GM19351 (cell line): ENCODE data around the gene SMC6.
A peak's percentile ranks its signal among the peaks of the same experiment; 100 is the strongest.

Source experiments
- ATAC-seq: cut with Tn5 transposase; IDR thresholded peaks from one replicate; pipeline ENCODE4 v1.9.1; 2021; ENCODE audit warnings: mild to moderate bottlenecking, moderate library complexity; ENCODE audit not compliant: unreplicated experiment

SMC6 gene

DNA sequence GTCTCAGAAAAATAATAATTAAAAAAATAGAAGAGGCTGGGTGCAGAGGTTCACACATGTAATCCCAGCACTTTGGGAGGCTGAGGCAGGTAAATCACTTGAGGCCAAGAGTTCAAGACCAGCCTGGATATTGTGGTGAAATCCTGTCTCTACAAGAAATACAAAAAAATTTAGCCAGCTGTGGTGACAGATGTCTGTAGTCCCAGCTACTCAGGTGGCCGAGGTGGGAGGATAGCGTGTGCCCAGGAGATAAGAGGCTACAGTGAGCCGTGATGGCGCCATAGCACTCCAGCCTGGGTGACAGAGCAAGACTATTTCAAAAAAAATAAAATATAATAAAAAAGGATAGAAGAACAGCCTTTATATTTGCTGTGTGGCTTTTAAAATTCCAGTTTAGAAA is 35.9 kb downstream of the SMC6 start:
- no peak for ATAC-seq

DNA sequence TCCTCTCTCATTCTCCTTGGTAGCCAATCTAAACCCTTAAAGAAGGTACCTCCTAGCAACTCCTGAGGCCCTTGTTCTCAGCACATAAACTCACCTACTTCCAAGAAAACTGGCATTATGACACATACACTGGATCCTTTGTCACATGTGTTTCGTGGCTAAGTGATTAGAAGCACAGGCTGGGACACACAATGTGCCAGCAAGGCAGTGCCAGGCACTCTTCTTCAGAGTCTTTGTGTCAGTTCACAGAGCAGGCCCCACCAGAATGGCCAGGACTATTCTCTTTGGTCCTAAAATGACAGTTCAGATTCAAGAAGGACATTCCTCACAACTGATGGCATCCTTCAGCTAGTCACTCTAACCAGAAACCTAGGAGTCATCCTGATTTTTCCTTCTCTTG is 40.3 kb downstream of the SMC6 start:
- no peak for ATAC-seq

DNA sequence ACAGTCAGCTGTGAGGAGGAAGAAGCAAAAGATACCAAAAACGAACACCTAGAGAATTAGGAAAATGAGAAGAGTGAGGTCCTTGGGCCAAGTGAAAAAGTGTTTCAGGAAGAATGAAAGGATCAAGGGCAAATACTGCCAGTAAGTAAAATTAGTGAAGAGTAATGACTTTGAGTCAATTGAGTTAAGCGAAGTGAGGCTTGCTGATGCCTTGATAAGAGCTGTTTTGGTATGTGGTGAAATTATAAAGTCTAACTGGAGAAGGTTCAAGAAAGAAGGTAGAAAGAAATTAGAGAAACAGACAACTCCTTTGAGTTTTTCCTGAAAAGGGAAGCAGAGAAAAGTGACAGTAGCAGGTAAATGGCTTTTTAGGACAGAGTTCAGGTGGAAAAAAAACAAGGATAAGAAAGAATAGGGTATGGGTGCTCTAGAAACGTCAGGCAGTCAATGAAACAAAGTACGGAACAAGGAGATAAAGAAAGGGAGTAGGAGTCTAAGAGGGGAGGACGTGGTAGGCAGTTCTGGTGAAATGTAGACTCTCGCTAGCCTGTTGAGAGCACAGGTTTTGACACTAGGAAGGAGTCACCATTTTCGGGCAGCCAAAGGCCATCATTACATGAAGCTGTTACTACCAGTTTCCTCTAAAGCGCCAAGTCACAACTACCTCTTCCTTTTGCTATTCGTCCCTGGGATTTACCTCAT is 42.9 kb downstream of the SMC6 start:
- ATAC-seq = no peak

DNA sequence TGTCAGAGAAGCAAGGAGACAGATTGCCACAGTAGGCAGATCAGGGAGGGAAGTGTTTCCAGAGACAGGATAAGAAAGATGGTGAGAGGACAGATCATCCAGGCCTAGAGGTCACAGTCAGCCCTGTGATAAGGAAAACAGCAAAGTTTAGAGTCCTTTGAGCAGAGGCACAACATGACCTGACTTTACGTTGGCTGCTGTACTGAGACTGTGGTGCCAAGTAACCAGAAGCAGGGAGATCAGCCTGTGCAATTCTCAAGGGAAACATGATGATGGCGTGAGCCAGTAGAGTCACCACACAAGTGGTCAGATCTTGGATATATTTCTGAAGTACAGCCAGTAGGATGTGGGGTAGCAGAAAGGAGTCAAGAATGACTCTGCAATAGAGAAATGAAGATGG is 43.7 kb downstream of the SMC6 start:
- ATAC-seq = no peak

DNA sequence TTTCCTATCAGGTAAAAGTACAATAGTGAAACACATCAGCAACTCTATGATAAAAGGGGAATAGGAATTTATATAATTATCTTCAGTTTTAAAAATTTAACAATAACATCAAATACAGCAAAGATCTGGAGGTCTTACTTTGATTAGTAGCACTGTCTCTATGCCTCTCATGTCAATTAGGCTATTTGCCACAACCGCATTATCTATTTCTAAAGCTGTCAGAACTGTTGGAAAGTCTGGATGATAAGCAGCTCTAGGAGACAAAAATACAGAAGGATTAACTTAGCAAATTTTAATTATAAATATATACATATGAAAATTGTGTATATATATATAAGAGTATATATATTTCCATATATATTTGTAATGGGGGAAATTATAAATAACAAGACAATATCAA is 45.1 kb downstream of the SMC6 start:
- ATAC-seq = no peak

DNA sequence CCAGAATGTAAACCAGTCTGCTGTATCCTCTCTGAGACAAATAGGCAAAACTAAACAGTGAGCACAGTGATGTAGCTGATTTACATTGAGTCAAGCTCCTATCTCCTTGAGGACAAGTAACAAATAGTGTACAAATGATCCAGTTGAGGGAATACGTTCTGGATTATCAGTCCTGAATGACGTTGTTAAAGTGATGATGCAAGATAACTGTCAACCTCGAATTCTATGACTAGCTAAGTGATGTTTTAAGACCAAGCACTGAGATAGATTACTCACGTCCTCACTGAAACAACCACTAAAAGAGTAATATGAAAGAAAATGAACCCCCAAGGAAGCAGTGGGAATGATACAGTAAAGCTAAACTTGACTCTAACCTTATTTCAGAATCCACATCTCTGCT is 46.8 kb downstream of the SMC6 start:
- ATAC-seq = no peak

DNA sequence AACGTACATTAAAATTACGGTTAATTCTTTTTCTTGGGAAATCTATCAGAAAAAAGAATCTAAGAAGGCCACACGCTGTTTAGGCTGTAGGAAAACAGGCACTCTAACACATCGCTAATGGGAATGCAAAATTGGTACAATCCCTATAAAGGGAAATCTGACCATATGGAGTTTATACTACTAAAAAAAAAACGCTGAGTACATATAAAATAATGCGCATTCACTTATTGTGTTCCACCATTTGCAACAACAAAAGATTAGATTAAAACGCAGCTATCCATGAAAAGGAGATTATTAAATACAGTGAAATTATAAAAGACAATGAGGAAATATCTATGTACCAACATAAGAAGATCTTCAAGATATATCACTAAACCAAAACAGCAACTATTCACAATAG is 62.8 kb downstream of the SMC6 start:
- no peak for ATAC-seq

DNA sequence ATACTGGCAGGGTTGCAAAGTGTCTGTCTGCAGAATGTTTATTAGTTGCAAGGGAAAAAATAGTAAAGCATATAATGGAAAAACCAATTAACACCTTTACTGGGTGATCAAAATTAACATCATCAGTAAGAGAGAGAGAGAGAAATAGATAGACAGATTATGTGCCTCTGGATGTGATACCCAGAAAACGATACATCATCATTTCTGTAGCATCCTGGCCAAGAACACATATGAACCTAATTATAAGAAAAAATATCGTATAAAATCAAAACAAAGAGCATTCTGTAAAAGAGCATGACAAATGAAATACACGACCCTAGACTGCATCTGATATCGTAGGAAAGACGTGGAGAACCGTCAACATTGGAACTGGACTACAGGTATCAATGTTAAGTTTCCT is 64.6 kb downstream of the SMC6 start:
- ATAC-seq = no peak

DNA sequence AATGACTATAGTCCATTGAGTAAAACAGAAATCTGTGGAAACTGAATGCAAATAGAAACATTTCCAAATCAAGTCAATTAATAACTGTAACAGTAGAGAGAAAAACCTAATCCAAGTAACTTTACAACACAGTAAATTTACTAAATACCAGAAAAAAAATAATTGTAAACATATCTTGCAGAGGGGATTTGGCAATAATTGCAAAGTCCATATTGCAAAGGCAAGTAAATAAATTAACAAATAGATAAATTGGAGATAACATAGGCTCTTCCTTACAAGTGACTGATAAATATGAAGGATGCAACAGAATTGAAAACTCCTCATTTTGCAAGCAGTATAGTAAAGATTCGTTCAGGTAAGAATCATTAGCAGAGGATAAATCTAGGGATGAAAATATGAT is 65.0 kb downstream of the SMC6 start:
- no peak for ATAC-seq

DNA sequence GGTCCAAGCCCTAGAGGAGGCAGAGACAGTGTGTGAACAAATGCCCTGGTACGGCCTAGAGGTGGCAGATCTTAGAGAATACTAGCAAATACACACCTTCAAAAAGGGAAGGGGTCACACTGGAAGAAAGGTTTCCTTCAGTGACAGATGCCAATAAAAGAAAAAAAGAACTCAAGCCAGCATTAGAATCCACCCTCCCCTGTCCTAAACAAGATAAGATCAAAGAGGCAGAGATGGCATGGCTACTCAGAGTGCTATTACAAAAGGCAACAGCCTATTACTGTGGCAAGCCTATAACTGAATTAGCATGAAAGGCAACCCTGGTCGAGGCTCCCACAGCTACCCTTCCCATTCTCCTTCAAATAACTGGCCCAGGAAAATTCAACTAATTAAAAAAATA is 69.6 kb downstream of the SMC6 start:
- no peak for ATAC-seq

DNA sequence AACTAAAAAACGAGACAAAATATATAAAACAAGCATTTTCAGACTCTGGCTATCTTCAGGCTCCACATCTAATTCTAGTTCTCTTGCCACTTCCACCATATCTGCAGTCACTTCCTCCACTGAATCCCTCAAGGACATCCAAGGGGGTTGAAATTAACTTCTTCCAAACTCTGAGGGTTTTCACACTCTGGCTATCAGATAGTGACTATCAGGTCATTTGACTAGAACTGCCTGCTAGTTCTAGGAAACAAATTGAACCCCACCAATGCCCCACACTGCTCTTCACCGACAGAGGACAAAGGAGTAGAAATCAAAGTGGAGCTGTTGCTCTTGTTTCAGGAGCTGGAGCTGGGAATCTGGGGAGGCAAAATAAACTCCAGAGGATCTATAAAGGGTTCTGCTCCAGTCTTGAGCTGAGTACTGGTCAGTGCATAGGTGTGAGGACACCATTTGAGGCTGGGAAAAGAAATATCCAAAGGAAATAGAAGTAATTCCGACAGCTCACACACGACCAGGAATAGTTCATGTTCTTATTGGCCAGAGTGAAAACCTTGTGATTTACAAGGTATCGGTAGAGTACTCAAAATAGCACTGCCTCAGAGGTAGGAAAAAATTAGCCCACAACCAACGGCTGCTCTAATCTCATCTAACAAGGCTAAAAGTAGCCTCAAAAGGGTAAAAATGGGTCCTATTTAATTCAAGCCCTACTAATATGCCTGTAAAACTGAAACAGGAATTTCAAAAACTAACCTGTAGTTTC is 71.3 kb downstream of the SMC6 start:
- ATAC-seq = no peak

DNA sequence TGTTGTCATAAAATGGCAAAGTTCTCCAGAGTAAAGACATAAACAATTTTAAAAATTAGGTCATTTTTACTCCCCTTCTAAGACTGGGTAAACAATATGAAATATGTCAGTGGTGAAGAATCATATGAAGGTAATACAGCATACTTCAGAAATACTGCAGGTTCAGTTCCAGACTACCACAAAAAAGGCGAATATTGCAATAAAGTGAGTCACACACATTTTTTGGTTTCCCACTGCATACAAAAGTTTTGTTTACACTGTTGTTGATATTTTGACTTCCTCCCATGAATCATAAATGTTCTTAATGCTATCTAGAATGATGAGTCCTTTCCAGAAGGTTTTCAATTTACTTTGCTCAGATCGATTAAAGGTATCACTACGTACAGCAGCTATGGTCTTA is 73.5 kb downstream of the SMC6 start:
- ATAC-seq = no peak

DNA sequence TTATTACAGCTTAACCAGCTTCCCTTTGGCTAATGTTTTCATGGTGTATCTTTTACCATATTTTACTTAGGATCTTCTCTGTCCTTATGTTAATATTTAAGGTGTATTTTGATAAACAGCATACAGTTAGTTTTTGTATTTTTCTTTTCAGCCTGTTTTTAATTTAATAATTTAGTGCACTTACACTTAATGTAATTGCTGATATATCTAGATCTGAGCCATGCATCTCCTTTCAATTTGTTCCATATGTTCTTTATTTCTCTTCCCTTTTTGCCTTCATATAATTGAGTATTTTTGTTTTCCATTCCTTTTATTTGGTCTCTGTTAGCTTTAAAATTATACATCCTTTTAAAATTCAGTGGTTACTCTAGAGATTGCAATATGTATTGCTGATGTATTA is 78.8 kb downstream of the SMC6 start:
- ATAC-seq = no peak

DNA sequence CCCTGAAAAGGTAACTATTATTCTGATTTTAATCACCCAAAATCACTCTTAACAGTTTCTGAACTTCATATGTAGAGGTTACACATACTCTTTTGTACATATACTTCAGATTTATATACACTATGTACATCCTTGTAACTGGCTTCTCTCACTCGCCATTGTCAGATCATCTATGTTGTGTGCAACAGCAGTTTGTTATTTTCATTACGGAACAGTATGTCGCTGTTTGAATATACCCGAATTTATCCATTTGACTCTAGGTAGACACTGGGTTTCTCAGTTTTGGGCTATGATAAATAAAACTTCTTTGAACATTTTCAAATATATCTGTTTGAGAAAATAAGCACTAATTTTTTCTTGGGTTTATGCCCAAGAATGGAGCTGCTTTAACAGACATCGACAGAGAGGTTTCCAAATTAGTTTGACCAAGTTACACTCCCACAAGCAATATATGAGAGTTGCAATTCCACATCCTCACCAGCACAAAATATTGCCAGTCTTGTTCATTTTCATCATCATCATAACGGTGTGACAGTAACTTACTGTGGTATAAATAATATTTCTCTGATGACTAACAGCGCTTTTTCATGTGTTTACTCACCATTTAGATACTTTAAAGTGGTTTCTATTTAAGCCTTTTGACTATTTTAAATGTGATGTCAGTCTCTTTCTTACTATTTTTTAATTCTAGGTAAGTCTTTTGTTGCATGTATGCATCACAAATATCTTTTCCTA is 80.9 kb downstream of the SMC6 start:
- peak; percentile 60 for ATAC-seq

DNA sequence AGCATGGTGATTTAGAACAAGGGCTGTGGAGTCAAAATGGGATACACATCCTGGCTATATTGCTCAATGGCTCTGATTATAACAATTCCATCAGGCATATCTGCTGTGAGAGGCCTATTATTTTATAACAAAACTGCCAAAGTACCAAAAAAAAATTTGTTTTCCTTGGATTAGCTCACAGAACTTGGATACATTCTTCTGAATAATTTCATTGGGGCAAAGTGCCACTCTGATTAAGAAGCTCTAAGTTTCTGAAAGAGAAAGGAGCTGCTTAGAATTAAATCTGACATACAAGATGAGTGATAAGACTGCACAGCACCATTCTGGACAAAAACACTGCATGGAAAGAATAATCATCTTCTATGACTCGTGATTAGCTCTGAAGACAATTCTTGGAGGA is 85.7 kb downstream of the SMC6 start:
- no peak for ATAC-seq

DNA sequence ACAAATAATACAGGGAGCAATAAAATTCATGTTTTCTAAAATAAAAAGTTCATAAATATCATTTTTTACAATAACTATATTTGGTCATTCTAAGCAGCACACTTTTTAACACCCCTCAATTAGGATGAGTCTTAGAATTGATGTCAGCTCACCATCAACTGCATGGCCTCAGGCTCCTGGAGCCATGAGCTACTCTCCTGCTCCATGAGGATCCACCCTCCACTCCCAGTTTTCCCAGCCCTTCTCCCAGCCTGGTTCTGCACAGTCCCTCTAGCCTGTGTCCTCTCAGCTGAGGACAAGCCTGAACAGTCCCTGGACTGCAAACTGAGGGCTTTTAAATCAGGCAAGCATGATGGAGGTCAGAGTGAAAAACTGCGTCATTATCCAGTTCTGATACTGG is 89.1 kb downstream of the SMC6 start:
- no peak for ATAC-seq

DNA sequence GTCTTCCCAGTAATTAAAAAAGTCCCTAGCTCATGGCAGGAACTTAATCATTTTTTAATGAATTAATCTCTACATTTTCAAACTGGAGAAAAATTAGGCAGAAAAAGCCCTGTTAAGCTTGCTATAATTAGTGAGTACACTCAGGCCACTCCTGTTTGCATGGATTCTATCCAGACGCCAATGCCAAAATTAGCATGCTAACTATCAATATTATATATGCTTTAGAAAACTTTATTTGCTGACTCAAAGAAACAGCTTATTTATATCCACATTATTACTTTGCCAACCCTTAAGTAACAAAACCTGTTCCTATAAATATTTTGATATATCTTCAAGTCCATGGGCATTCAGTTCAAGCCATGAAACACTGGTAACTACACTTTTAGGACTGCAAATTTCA is 90.9 kb downstream of the SMC6 start:
- ATAC-seq = no peak

DNA sequence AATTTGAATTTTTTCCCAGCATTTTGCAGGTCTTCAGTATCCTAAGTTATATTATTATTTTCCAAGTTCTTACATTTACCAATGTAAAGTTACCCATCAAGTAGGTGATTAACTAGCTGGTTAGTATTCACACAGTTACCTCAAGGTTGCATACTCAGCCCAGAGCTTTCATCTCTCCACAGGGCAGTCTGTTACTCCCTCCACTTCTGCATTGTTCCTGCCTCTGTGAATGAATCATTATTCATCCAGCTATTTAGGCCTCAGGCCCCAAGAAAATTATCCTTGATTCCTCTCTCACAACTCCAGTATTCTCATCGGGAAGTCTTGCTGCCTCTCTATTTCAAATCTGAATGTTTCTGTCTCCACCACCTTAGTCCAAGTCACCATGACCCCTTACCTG is 92.2 kb downstream of the SMC6 start:
- no peak for ATAC-seq

DNA sequence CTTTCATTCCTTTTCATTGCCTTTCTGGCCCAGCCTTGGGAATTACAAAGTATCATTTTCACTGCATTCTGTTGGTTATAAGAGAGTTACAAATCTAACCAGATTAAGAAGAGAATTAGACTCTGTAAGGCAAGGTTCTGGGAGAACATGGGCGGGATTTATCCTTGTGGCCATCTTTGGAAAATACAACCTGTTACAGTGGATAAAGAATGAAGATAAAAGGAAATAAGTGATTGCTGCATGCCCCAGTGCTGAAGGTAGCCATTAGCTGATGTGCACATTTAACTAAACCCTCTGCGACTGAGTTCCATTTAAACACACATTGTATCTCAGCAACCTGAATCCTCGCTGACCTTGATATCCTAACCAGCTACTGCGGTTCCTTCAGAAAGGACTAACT is 93.4 kb downstream of the SMC6 start:
- ATAC-seq = no peak

DNA sequence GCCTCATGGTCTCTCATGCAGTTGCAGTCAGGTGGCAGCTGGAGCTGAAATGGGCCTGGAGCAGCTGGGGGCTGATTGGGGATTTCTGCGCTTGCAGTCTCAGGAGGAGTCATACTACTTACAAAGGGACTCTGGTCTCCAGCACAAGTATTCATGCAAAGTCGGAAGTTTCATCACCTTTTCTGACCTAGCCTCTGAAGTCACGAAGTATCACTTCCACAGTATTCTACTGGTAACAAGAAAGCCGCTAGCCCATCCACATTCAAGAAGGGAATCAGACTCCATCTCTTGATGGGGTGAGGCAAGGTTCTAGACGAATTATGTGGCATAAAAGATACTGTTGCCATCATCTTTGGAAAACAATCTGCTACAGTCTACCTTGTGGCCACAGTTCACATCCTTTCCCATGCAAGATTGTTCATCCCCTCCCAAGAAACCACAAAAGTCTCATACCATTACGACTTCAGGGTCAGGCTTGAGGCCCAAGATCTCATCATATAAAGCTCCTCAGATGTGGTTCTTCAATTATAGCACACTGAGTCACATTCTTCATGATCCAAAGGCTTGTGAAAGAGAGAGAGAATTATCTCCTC is 95.3 kb downstream of the SMC6 start:
- peak; percentile 57 for ATAC-seq

DNA sequence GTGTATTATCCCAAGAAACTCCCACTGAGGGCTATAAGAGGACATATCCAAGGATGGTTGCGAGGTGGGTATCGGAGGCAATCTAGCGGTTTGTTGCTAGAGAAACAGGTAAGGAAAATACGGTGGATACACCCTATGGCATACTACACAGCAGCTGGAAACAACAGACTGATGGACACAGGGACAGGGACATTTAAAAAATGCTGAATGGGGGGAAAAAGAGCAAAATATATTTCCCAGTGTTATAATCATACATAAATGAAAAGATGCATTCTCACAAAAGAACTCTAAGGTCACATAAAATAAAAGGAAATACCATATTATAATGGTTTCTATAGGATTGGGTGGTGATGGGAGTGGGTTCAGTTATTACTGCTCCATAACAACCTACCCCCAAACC is 95.9 kb downstream of the SMC6 start:
- ATAC-seq = no peak
